ENCODE results near the gene RASSF1.

Gene RASSF1

DNA sequence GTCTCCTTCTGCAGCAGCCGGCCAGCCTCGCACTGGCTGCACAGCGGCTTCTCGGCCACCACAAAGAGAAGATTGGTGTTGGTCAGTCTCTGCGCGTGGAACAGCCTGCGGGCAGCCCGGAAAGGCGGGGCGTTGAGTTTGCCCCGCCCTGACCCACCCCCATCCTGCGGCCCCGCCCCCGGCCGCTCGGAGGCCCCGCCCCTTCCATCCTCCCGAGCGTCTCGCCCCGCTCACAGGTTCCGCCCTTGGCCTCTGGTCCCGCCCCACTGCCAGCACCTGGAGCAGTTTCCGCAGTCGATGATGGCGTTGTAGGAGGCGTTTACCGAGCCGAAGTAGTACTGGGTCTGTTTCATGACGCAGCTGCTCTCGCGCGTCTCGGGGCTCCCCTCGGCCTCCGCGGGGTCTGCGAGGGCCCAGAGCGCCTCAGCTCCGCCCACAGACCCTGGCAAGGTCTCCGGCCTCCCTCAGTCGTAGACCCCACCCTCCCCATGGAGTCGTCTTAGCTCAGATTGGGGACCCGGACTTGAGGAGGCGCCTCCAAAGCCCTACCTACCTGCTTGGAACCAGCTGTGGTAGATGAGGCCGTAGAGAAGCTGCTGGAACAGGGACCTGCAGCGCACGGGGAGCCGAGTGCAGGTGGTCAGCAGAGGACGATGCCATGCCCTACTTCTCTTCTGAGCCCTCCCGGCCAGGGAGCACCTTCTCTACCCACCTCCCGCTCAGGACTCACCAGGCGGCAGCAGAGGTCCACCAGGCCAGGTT is 24.6 kb upstream of the RASSF1 start:
- peak; percentile 80 to 94 (median 86) for DNase-seq

DNA sequence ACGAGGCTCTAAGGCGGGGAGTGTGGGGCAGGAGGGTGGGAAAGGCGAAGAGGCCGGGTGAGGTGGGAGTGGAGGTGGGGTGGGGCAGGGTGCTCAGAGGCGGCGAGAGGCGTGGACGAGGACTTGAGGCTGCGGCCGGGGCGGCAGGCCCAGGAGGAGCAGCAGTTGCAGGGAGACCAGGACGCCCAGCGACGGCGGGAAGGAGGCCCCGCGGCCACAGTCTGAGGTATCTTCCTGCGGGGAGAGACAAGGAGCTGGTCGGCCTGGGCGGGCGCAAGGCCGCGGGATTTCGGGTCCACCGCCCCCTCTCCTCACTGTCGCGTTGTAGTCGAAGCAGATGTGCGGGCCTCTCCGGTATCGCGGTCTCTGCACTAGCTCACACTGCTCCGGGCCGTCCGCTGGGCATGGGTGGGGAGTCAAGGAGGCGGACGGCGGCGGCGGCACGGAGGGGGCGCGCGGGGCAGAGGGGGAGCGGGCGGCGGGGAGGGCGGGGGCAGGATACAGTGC is 24.0 kb upstream of the RASSF1 start:
- DNase-seq: no peak

DNA sequence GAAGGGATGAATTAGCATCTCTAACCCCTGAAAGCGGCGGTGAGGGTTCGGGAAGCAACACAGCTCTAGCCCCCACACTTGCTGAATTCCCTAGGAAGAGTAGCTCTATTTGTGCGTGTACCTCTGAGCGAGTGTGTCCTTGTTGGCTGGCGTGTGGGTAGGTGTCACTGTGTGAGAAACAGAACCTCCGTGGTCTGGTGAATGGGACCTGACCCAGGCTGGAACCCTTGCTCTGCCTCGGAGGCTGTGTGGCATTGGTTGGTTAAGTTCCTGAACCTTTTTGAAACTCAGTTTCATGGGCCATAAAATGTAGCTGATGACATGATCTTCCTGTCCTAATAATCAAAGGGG is 19.1 kb upstream of the RASSF1 start:
- no peak for DNase-seq

DNA sequence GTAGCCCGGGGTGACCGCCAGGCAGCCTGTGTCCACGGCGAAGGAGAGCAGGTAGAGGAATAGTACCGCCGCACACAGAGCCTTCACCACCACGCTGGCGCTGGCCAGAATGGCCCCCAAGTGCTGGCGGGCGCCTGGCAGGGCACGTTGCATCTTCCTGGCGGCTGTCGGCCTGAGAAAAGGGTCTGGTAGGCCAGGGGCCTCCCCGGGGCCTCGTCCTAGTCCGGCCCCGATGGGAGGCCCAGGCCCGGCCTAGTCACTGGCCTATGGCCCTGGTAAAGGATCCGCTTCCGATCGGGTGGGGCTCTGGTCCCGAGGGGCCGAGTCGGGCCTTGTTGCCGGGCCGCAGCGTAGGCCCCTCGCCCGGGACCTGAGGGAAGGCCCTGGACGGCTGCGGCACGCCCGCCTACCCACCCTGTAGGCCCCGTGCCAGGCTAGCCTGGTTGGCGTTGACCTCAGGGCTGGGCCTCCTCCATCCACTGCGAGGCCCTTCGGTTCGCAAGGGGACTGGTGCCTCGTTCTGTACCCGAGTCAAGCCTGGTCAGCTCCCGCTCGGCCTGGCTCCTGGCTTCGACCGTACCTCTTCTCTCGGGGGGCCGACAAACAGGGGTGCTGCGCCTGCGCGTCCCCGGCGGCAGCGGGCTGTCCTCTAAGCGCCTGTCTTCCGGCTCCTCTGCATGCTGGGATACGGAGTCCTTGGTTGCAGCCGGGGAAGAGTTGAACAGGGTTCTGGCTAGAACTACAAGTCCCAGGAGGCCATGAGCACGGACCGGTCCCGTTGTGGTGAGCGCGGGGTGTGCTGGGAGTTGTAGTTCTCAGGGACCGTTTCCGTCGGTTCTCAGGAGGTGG is 18.5 kb upstream of the RASSF1 start, which contains the start of gene TMEM115:
Gene TMEM115, minus strand, starts transcription at position 611 of the 849 bp plus-strand sequence. Its CDS starts 458 bp downstream, at position 153.
- peak; percentile 75 to 87 (median 81) for DNase-seq

DNA sequence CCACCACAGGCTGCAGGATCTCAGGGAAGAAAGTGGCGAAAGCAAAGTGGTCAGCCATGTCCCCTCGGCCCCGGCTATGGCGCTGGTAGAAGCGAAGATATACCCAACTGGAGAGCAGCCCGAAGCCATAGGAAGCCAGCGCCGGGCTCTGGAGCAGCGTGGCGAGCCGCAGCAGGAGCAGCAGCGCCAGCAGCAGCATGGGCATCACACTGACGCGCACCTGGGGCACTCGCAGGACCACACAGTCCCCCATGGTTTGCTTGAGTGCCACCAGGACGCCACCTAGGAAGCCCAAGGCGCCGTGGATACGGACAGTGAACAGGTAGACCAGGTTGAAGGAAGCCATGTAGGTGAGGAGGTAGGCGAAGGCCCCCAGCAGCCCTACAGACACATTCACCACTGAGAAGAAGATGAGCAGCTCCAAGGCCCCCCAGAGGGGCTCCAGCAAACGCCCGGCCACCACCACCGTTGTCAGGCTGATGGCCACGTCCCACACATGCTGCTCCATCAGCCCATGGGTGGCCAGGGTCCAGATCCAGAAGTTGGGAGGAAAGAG is 17.8 kb upstream of the RASSF1 start:
- DNase-seq: no peak

DNA sequence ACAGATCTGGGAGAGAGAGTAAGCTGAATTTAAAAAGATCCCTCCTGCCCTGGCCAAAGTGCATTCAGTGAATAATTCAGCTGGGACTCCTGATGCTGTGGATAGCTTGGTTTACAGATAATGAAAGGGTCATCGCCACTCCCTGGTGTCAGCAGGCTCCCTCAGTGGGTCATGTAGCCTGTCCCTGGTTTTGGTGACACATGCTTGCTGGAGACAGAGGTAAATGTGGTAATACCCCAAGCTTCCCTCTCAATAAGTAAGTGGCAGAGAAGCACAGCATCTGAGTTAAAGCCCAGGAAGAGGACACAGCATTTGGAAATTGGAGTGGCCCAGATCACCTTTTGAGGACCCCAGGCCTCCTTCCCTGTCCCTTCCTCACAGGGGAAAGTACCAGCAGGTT is 16.8 kb upstream of the RASSF1 start:
- no peak for DNase-seq

DNA sequence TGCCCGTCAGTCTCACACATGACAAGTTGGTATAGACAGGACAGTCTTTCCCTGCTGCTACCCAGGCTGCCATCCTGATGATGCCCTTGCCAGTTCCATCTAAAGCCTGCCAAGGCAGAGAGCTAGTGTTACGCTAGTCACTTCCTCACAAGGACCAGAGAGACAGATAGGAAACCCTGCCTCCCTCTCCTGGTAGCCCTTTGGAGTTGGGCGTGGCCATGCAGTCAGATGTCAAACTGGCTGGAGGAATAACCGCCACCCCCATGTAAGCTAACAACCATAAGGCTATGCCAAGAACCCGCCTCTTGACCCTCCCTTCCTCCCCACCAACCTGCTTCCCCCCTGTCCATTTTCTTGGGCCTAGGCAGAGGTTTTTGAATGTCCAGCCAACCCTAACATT is 15.9 kb upstream of the RASSF1 start:
- no peak for DNase-seq

DNA sequence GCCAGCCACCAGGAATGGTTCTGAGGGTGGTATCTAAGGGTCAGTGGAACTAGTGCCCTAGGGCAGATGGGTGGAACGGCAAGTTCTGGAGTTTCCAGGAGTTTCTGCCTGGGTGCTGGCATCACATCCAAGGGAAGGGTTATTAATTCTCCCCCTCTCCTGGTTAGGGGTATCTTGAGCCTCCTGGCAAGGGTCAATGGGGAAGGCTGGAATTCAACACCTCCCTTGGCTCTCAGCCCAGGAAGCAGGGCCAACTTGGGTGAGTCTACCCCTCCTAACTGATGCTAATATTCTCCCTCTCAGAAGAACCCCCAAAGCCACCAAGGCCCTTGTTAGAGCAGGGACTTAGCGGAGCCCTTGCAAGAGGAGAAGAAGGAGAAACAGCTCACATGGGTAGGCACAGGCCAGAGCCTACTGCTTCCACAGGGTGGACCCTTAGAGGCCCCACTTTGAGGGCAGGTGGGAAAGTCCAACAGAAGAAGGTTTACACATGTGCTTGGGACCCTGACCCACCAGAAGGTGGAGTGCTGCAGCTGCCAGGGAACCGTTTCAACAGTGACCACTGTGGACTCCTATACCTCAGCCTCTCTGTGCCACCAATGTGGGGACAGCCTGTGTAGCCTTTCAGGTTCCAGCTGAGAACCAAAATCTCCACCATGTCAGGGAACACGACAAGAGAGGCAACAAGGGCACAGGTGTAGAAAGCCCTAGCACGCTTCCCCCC is 15.4 kb upstream of the RASSF1 start:
- no peak for DNase-seq

DNA sequence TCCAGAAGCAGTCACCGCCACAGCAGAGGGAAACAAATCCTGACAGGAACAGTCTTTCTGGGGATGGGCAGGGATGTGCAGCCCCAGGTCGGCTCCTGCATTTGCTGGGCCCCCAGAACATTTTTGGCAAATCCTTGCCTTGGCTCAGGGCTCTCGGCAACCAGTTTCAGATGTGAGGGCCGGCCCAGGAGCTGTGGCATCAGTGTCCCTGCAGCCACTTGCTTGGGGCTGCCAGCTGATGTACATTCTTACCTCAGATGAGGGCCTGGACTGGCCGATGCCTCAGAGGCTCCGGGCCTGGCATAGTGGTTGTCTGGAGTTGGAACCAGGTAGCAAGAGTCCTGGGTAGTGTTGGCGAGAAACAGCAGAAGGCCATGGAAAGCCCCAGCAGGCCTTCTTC is 14.2 kb upstream of the RASSF1 start:
- DNase-seq: no peak

DNA sequence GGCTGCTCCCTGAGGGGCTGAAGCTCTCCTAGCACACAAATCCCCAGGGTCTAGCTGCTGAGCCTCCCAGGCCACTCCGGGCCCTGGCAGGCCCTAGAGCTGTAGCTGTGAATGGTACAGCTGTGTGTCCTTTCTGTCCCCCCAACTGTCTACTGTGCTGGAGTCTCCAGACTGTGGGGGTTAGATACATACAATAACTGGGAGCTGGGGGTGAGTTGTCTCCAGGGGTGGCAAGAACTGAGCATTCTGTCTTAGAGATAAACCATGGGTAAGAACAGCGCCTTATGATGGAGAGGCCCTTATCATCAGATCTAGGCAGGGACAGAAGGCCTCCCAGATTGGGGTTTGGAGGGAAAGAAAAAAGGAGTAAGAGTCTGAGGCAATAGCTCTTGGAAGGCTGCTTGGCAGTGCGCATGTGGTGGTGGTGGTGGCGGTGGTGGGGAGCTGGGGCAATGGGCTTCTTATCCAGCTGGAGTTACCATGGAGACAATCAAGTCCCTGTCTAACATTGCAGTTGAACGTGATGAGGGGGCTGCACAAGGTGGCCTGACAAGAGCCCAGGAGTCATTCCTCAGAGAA is 13.6 kb upstream of the RASSF1 start:
- no peak for DNase-seq

DNA sequence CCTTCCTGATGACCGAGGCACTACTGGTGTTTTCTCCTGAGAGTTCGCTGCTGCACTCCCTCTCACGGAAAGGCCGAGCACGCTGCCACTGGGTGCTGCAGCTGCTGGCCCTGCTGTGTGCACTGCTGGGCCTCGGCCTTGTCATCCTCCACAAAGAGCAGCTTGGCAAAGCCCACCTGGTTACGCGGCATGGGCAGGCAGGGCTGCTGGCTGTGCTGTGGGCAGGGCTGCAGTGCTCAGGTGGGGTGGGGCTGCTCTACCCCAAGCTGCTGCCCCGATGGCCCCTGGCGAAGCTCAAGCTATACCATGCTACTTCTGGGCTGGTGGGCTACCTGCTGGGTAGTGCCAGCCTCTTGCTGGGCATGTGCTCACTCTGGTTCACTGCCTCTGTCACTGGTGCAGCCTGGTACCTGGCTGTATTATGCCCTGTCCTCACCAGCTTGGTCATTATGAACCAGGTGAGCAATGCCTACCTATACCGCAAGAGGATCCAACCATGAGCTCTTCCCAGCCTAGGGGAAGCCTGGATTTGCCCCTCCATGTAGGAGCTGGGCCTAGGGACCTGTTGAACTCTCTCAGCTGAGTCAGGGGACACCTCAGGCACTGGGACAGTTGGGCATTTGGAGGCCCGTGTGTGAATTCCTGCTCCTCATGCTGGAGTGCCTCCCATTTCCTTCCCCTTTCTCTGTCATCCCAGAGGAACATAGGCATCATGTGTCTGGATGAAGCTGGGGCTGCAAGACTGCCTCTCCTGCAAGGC is 12.8 kb upstream of the RASSF1 start:
- no peak for DNase-seq

DNA sequence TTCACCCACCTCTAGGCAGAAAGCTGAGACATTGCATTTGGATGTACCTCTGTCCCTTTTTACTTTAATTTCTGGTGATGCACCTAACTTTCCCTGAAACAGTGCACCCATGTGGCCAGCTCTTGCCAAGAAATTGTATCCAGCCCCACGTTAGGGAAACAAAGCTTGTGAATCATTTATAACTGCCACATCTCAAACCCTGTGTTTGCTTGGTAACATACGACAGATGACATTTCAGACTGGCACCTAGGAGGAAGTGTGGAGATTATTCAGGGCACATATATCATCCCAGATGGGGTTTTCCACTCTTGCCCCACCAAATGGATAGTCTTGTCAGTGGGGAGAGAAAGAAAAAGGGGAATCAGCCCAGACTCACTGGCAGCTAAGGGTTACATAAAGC is 12.1 kb upstream of the RASSF1 start:
- no peak for DNase-seq

DNA sequence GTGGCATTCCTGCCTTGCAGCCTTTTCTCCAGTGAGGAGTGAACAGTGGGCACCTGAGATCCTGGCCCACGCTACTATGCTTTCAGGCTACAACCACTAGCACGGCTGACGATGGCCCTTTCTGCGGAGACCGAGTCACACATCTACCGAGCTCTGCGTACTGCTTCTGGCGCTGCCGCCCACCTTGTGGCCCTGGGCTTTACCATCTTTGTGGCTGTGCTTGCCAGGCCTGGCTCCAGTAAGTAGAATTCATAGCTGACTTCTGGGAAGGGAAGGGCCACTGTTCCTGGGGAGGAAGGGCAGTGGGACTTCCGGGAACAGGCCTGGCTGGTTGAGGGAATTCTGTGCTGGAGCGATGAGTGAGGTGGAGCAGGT is 10.7 kb upstream of the RASSF1 start:
- no peak for DNase-seq

DNA sequence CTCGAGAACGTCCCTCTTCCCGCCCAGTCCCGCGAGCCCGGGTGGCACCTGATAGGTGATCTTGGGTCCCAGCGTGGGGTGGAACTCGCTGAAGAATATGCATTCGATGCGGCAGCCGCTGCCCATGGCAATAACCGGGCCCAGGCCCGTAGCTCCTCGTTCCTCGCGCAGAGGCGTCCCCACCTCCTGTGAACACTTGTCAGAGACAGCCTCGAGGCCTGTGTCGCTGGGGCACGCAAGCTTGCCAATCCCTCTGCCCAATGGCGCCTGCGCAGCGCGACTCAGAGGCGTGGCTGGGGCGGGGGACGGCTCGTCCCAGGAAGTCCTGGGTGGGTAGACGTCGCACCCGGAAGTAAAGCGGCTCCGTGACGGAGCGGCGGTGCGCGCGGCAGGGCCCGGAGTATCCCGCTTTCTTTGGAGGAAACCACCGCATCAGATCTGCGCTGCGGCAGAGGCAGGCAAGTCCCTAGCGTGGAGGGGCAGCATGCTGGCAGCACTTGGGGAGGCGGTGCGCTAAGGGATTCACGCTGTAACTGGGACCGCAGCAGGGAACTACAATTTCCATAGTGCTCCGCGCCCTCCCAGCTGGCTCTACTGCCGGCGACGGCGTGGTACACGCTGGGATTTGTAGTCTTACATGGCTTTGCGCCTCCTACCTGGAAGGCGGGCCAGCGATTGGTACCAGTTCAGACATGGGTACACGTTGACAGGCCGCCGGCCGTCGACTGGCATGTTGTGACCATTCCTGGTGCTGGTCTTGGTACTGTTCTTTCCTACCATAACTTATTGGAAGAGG is 10.1 kb upstream of the RASSF1 start, which contains the start of the genes CYB561D2 and NPRL2:
Gene CYB561D2, plus strand, starts transcription at position 336 of the 796 bp plus-strand sequence. CDS start 572 bp downstream, outside the sequence.
Gene NPRL2, minus strand, starts transcription at position 249 of the 796 bp plus-strand sequence. Its CDS starts 123 bp downstream, at position 126.
- DNase-seq: peak; percentile 97 to 99 (median 98)

DNA sequence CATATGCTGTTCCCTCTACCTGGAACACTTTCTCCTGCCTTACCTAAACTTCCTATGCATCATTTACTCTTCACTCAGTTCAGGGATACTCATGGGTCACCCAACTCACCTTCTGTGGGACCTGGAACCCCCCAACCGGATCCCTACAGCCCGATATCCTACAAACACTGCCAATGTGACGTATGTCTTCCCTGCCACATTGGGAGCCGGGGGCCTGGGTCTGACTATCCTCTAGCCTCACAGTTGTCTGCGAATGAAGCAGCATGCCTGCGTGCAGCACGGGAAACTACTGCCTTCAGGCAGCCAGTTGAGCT is 9.5 kb upstream of the RASSF1 start:
- no peak for DNase-seq

DNA sequence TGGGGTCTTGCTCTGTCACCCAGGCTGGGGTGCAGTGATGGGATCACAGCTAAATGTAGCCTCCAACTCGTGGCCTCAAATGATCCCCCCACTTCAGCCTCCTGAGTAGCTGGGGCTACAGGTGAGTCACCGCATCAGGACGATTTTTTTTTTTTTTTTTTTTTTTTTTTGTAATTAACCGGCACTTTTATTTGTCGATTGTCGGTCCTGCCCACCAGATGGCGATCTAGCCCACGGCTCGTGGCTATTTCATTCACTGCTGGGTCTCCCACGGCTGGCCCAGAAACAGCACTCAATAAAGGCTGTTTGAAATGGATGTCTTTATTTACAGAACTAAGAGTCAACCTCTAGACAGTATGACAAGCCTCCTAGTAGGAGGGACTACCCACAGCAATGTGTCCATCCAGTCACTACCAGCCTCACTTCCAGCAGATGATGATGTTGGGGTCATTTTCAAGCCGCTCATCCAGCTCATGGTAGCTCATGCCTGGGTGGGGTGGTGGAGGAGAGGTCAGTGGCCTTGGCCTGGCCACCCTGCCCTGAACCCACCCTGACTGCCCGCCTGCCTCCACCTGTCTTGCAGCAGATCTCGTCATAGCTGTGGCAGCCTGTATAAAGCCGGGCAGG is 6.7 kb upstream of the RASSF1 start:
- DNase-seq: peak; percentile 17 to 60 (median 38)

DNA sequence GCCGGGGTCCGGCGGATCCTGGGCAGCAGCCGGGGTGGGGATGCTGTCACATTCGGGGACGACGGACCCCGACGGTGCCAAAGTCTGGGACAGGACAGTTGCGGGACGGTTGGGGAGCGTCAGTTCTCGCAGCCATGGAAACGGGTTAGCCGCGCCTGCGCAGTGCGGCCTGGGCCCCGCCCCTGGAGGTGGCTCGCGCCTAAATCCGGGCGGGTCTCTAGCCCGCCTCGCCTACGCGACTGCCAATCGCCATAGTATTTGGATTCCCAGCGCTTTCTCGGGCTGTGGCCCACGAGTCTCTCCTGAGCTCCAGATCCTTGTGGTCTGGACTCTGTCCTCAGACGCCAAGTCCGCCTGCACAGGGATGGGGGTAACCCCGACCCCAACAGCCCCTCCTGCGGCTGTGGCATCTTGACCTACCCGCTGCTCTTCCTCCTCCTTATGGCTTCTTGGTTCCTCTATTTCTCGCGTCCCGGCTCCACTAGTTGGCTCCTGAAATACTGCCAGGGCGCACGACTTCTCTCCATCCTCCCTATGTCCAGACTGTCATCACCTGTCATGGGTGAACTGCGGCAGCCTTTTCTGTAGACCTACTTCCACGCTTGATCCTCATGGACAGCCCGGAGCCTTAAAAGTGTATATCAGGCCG is 5.1 kb upstream of the RASSF1 start, which contains the start of gene ZMYND10:
Gene ZMYND10, minus strand, starts transcription at position 147 of the 649 bp plus-strand sequence. CDS start 153 bp downstream, outside the sequence.
- DNase-seq: peak; percentile 41 to 72 (median 54)

DNA sequence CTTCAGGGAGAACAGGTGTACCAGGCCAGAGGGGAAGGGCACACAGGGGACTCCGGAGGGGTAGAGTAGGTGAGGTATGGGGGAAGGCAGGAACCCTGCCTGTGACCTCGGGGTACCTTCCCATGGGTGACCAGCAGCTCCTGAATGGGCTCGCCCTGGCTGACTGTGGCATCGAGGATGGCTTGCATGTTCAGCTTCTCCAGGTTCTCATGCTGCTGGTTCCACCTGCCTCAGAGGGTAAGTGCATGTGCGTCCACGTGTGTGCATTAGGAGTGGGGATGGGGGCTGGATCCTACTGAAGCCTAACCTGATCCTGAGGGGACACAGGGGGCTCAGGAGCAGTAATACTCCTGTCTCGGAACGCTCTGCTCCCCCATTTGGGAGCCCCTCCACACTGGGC is 4.4 kb upstream of the RASSF1 start:
- DNase-seq: no peak

DNA sequence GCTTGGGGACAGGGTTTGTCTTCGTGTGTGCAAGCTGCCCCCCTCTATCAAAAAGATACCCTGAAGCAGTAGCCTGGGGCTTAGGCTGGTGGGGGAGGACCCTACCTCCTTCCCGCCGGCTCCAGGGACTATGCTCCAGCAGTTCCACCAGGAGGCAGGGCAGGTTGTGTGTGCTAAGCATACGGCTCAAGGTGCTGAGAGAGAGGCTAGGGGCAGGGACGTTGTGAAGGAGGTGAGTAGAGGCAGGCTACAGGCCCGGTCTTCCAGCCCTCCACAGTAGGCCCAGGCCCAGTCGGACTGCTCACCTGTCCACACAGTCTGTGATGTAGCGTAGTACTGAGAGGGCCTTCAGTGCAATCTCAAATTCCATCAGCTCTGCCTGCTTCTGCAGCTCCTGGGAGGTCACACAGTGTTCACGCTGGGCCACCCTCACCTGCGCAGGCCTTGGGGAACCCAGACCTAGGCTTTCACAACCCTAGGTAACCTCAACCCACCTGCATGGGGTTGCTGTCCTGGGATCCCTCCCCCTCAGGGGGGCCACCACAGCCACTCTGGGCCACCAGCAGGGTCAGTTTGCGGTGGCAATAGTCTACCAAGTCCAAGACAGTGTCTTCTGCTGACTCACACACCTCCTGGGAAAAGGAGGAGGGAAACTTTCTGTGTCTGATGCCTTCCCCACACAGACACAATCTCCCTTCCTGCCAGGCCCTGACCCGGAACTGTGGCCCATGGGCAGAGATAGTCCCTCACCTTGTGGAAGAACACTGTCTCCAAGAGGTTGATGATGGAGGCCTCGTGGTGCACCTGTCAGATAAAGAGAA is 2.4 kb upstream of the RASSF1 start:
- DNase-seq: no peak
